Astrocyte (in vitro differentiated cells and primary cell): ENCODE results near the gene BORCS5. TPM values are rescaled to one million over a fixed set of nuclear protein-coding genes. Genes with fewer than 3 reads are reported as not detected.

ENCODE experiments used
- DNase-seq: peaks from one replicate; pipeline ENCODE4 v3.0.0-alpha.2; 2010; ENCODE audit warnings: low read depth
- FAIRE-seq: peaks from 2 replicates; lab custom pipeline; 2011; peaks lifted over from hg19 to GRCh38; lab: Jason Lieb, UNC
- H2AFZ ChIP-seq: 2 replicates; pipeline ENCODE4 v1.6.0; 2012; ENCODE audit warnings: low read depth, low read length, inconsistent platforms
- H3K27ac ChIP-seq: 2 replicates; pipeline ENCODE4 v1.5.1; 2011; ENCODE audit warnings: low read depth, low read length, inconsistent platforms
- H3K27me3 ChIP-seq: 2 replicates; pipeline ENCODE4 v1.6.0; 2011; ENCODE audit warnings: low read length, inconsistent platforms; ENCODE audit not compliant: insufficient read depth
- H3K36me3 ChIP-seq: 2 replicates; pipeline ENCODE4 v1.5.1; 2011; ENCODE audit warnings: low read length, inconsistent platforms; ENCODE audit not compliant: insufficient read depth
- H3K4me1 ChIP-seq: 2 replicates; pipeline ENCODE4 v1.5.1; 2011; ENCODE audit warnings: low read length, inconsistent platforms; ENCODE audit not compliant: insufficient read depth
- H3K4me2 ChIP-seq: 2 replicates; pipeline ENCODE4 v1.6.0; 2012; ENCODE audit warnings: low read length, inconsistent platforms
- H3K4me3 ChIP-seq: 2 replicates; pipeline ENCODE4 v1.5.1; 2011; ENCODE audit warnings: low read depth, mild to moderate bottlenecking, low read length, inconsistent platforms; ENCODE audit not compliant: insufficient read depth
- H3K79me2 ChIP-seq: 2 replicates; pipeline ENCODE4 v1.6.0; 2012; ENCODE audit warnings: mild to moderate bottlenecking, low read length, inconsistent platforms; ENCODE audit not compliant: insufficient read depth
- H3K9ac ChIP-seq: 2 replicates; pipeline ENCODE4 v1.6.0; 2012; ENCODE audit warnings: mild to moderate bottlenecking, low read length, inconsistent platforms
- H3K9me3 ChIP-seq: 2 replicates; pipeline ENCODE4 v1.5.1; 2012; ENCODE audit warnings: low read depth, mild to moderate bottlenecking, low read length, inconsistent platforms; ENCODE audit not compliant: insufficient read depth
- H4K20me1 ChIP-seq: 2 replicates; pipeline ENCODE4 v1.6.0; 2012; ENCODE audit warnings: low read length, inconsistent platforms; ENCODE audit not compliant: insufficient read depth
- H3K27ac Mint-ChIP-seq: one replicate; pipeline ENCODE4 v1.8.0; 2021; ENCODE audit warnings: mild to moderate bottlenecking, mixed read lengths; ENCODE audit not compliant: unreplicated experiment
- H3K27me3 Mint-ChIP-seq: one replicate; pipeline ENCODE4 v1.8.0; 2021; ENCODE audit warnings: low read depth, mixed read lengths; ENCODE audit not compliant: unreplicated experiment
- H3K36me3 Mint-ChIP-seq: one replicate; pipeline ENCODE4 v1.8.0; 2021; ENCODE audit warnings: low read depth, mixed read lengths; ENCODE audit not compliant: unreplicated experiment
- H3K4me1 Mint-ChIP-seq: one replicate; pipeline ENCODE4 v1.8.0; 2021; ENCODE audit warnings: low read depth, mixed read lengths; ENCODE audit not compliant: unreplicated experiment
- H3K4me3 Mint-ChIP-seq: one replicate; pipeline ENCODE4 v1.8.0; 2021; ENCODE audit warnings: mild to moderate bottlenecking, moderate library complexity, mixed read lengths; ENCODE audit not compliant: unreplicated experiment
- H3K9me3 Mint-ChIP-seq: one replicate; pipeline ENCODE4 v1.8.0; 2021; ENCODE audit warnings: mild to moderate bottlenecking, mixed read lengths; ENCODE audit not compliant: unreplicated experiment
- EZH2 ChIP-seq: IDR thresholded peaks from 2 replicates; pipeline ENCODE4 v1.6.1; 2012; ENCODE audit warnings: mild to moderate bottlenecking, low read length, inconsistent platforms; ENCODE audit not compliant: insufficient read depth
- total RNA-seq: library from RNA; stranded (reverse); gene quantifications from 2 replicates; pipeline ENCODE4 v1.2.1, GENCODE V29; 2021
- TF ChIP-seq, protein P1 (sequence below): IDR thresholded peaks from 2 replicates; pipeline ENCODE4 v1.5.1; 2011; ENCODE audit warnings: low read depth, mild to moderate bottlenecking, inconsistent platforms, low read length, moderate library complexity; ENCODE audit not compliant: insufficient read depth

Gene BORCS5
- total RNA-seq, 1 donor from 2014 or later = 8.1 TPM

DNA sequence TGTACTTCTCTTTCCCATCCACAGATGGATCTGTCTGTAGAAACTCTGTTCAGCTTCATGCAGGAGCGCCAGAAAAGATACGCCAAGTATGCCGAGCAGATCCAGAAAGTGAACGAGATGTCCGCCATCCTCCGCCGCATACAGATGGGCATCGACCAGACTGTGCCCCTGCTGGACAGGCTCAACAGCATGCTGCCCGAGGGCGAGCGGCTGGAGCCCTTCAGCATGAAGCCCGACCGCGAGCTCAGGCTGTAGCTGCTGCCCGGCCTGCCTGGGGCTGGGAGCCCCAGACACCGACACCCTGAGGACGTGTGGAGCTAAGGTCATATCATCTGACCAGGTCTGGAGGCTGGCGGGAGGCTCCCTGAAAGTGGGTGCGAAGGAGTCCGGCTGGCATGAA is 108.6 kb downstream of the BORCS5 start:
- peaks cover 2% of the 10 kb centered on the region for H3K27me3 Mint-ChIP-seq
- H4K20me1 ChIP-seq = no peaks in the 10 kb centered on the region
- H3K79me2 ChIP-seq = no peaks in the 10 kb centered on the region
- no peak overlapping the region for H3K4me3 ChIP-seq
- no peak for FAIRE-seq
- peaks cover 18% of the 10 kb centered on the region for H3K36me3 Mint-ChIP-seq
- H3K27ac Mint-ChIP-seq = no peak overlapping the region
- H3K4me1 Mint-ChIP-seq = no peaks in the 10 kb centered on the region
- no peak overlapping the region for H3K9ac ChIP-seq
- H3K9me3 Mint-ChIP-seq = peaks cover 2% of the 10 kb centered on the region
- no peak overlapping the region for H3K4me2 ChIP-seq
- H3K27me3 ChIP-seq = no peaks in the 10 kb centered on the region
- DNase-seq = no peak
- H3K4me3 Mint-ChIP-seq = no peak overlapping the region
- H3K36me3 ChIP-seq = no peaks in the 10 kb centered on the region
- TF ChIP-seq EZH2 = no peak
- TF ChIP-seq, protein P1, sequence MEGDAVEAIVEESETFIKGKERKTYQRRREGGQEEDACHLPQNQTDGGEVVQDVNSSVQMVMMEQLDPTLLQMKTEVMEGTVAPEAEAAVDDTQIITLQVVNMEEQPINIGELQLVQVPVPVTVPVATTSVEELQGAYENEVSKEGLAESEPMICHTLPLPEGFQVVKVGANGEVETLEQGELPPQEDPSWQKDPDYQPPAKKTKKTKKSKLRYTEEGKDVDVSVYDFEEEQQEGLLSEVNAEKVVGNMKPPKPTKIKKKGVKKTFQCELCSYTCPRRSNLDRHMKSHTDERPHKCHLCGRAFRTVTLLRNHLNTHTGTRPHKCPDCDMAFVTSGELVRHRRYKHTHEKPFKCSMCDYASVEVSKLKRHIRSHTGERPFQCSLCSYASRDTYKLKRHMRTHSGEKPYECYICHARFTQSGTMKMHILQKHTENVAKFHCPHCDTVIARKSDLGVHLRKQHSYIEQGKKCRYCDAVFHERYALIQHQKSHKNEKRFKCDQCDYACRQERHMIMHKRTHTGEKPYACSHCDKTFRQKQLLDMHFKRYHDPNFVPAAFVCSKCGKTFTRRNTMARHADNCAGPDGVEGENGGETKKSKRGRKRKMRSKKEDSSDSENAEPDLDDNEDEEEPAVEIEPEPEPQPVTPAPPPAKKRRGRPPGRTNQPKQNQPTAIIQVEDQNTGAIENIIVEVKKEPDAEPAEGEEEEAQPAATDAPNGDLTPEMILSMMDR = no peak
- no peaks in the 10 kb centered on the region for H3K9me3 ChIP-seq
- H3K27ac ChIP-seq = no peak overlapping the region
- no peaks in the 10 kb centered on the region for H3K4me1 ChIP-seq
- no peak overlapping the region for H2AFZ ChIP-seq

DNA sequence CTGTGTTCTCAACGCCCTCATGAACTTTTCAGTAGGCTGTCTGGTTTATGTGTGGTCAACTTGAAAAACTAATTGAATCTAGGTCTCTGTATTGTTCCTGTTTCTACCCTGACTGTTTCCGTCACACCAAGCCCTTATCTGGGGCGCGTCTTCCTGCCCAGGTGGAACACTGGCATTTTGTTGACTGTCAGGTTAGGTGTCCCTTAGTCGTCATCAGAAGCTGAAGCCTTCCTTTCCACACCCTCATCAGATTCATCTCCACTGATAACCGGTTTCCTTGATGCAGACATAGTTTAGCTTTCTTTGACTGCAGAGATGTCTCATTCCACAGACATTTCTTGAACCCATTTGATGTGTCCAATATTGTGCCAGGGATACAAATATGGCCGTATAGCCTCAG is 109.3 kb downstream of the BORCS5 start:
- no peaks in the 10 kb centered on the region for H3K27me3 ChIP-seq
- H3K79me2 ChIP-seq = no peaks in the 10 kb centered on the region
- FAIRE-seq = no peak
- H3K4me1 ChIP-seq = no peaks in the 10 kb centered on the region
- H3K4me3 ChIP-seq = no peak overlapping the region
- no peaks in the 10 kb centered on the region for H3K9me3 ChIP-seq
- H4K20me1 ChIP-seq = no peaks in the 10 kb centered on the region
- DNase-seq = no peak
- no peaks in the 10 kb centered on the region for H3K36me3 ChIP-seq
- no peak overlapping the region for H3K27ac ChIP-seq
- Mint-ChIP-seq H3K9me3 (peaks cover 2% of the 10 kb centered on the region), H3K4me3 (no peak overlapping the region), H3K36me3 (peaks cover 22% of the 10 kb centered on the region), H3K27me3 (peaks cover 2% of the 10 kb centered on the region), H3K27ac (no peak overlapping the region), H3K4me1 (no peaks in the 10 kb centered on the region)
- H2AFZ ChIP-seq = no peak overlapping the region
- TF ChIP-seq, protein P1 = no peak
- no peak for TF ChIP-seq EZH2
- H3K4me2 ChIP-seq = no peak overlapping the region
- H3K9ac ChIP-seq = no peak overlapping the region

DNA sequence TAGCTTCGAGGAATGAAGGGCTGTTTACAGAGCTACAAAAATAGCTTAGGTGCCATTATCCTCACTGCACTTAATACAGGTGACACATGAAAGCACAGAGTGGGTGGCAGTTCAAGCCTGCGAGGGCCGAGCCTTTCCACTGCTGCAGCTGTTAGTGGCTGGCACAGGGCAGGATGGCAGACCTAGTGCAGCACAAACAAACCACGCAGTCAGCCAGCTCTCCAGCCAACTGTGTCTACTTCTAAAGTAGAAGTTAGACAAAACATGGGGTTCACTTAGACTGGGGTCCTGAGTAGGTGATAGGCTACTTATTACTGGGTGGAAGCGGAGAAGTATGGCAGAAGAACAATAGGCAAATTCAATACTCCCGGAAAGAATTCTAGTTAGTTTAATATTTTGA is 110.4 kb downstream of the BORCS5 start:
- Mint-ChIP-seq H3K36me3 (peaks cover 22% of the 10 kb centered on the region), H3K4me3 (no peak overlapping the region), H3K4me1 (no peaks in the 10 kb centered on the region), H3K27me3 (peaks cover 2% of the 10 kb centered on the region), H3K9me3 (peaks cover 2% of the 10 kb centered on the region), H3K27ac (no peak overlapping the region)
- no peak overlapping the region for H3K27ac ChIP-seq
- no peak overlapping the region for H3K4me3 ChIP-seq
- no peak overlapping the region for H2AFZ ChIP-seq
- no peaks in the 10 kb centered on the region for H3K9me3 ChIP-seq
- H3K4me2 ChIP-seq = no peak overlapping the region
- no peaks in the 10 kb centered on the region for H4K20me1 ChIP-seq
- no peak for TF ChIP-seq EZH2
- TF ChIP-seq, protein P1 = no peak
- H3K27me3 ChIP-seq = no peaks in the 10 kb centered on the region
- no peaks in the 10 kb centered on the region for H3K79me2 ChIP-seq
- no peak for DNase-seq
- FAIRE-seq = no peak
- H3K36me3 ChIP-seq = no peaks in the 10 kb centered on the region
- no peaks in the 10 kb centered on the region for H3K4me1 ChIP-seq
- no peak overlapping the region for H3K9ac ChIP-seq
